ENCODE results near the gene ITFG2. TPM values are rescaled to one million over a fixed set of nuclear protein-coding genes. Genes with fewer than 3 reads are reported as not detected.

The ITFG2 gene
- total and polyA plus RNA-seq, 2 experiments from 2014 or later: 17.3 to 32.6 TPM

DNA sequence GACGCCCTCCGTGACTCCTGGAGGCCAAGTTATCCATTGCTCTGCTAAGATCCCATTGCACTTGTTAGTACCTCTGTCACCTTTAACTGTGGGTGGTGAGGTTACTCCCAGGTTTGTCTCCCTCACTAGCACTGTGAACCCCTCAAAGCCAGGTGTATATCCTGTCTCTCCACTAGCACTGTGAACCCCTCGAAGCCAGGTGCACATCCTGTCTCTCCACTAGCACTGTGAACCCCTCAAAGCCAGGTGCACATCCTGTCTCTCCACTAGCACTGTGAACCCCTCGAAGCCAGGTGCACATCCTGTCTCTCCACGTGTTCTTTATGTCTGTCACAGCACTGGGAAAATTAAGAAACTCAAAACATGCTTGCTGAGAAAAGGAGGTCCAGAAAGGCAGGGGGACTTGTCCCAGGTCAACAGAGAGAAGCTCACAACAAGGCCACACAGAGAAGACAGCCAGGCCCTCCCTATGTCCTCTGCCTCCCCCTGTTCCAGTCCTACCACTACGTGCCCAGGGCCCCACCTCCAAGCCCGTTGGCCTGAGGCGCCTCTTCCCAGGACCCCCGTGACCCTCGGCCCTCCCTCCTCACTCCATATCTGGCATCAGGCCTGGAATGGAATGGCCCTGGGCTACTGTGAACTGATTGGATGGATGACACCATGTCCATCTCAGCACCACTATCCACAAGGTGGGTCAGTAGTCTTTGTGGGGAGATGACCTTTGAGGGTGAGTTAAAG, 44.1 kb upstream of the ITFG2 start:
- H3K9me3 Mint-ChIP-seq: no peaks in the 10 kb centered on the region; the same call in 2 of the 3 replicates
- Histone ChIP-seq H2AFZ (no peak overlapping the region), H3K4me3 (no peak overlapping the region), H3F3A (replicated peaks; ENCODE audit: low read depth) (no peaks in the 10 kb centered on the region), H3K36me3 (ENCODE audit: insufficient read depth) (no peaks in the 10 kb centered on the region), H3K4me2 (no peak overlapping the region), H3K9me2 (ENCODE audit: insufficient read depth) (peaks cover 2% of the 10 kb centered on the region; the same call in 1 of the 2 replicates), H4K20me1 (replicated peaks; ENCODE audit: insufficient read depth) (no peaks in the 10 kb centered on the region), H3K79me2 (replicated peaks; ENCODE audit: insufficient read depth) (no peaks in the 10 kb centered on the region), H3K4me1 (ENCODE audit: insufficient read depth) (no peaks in the 10 kb centered on the region), H3K27me3 (ENCODE audit: insufficient read depth) (no peaks in the 10 kb centered on the region), H3K27ac (ENCODE audit: low read depth) (no peak overlapping the region)
- H3K27ac Mint-ChIP-seq: no peak overlapping the region
- DNase-seq (ENCODE audit: low spot score): no peak
- peaks cover 6% of the 10 kb centered on the region for H3K4me1 Mint-ChIP-seq
- H3K27me3 Mint-ChIP-seq (ENCODE audit: insufficient read depth, low read depth, poor library complexity): peaks cover 8% of the 10 kb centered on the region
- no peak for TF ChIP-seq POLR2AphosphoS5 (IDR thresholded peaks at IDR 0.05; ENCODE audit: low read depth)
- TF ChIP-seq STAT1 (IDR thresholded peaks at IDR 0.05; ENCODE audit: unreplicated experiment): no peak
- TF ChIP-seq NANOG (IDR thresholded peaks at IDR 0.05; ENCODE audit: borderline replicate concordance): no peak
- TF ChIP-seq EZH2phosphoT487 (IDR thresholded peaks at IDR 0.05; ENCODE audit: unreplicated experiment): no peak
- TF ChIP-seq, protein P1, sequence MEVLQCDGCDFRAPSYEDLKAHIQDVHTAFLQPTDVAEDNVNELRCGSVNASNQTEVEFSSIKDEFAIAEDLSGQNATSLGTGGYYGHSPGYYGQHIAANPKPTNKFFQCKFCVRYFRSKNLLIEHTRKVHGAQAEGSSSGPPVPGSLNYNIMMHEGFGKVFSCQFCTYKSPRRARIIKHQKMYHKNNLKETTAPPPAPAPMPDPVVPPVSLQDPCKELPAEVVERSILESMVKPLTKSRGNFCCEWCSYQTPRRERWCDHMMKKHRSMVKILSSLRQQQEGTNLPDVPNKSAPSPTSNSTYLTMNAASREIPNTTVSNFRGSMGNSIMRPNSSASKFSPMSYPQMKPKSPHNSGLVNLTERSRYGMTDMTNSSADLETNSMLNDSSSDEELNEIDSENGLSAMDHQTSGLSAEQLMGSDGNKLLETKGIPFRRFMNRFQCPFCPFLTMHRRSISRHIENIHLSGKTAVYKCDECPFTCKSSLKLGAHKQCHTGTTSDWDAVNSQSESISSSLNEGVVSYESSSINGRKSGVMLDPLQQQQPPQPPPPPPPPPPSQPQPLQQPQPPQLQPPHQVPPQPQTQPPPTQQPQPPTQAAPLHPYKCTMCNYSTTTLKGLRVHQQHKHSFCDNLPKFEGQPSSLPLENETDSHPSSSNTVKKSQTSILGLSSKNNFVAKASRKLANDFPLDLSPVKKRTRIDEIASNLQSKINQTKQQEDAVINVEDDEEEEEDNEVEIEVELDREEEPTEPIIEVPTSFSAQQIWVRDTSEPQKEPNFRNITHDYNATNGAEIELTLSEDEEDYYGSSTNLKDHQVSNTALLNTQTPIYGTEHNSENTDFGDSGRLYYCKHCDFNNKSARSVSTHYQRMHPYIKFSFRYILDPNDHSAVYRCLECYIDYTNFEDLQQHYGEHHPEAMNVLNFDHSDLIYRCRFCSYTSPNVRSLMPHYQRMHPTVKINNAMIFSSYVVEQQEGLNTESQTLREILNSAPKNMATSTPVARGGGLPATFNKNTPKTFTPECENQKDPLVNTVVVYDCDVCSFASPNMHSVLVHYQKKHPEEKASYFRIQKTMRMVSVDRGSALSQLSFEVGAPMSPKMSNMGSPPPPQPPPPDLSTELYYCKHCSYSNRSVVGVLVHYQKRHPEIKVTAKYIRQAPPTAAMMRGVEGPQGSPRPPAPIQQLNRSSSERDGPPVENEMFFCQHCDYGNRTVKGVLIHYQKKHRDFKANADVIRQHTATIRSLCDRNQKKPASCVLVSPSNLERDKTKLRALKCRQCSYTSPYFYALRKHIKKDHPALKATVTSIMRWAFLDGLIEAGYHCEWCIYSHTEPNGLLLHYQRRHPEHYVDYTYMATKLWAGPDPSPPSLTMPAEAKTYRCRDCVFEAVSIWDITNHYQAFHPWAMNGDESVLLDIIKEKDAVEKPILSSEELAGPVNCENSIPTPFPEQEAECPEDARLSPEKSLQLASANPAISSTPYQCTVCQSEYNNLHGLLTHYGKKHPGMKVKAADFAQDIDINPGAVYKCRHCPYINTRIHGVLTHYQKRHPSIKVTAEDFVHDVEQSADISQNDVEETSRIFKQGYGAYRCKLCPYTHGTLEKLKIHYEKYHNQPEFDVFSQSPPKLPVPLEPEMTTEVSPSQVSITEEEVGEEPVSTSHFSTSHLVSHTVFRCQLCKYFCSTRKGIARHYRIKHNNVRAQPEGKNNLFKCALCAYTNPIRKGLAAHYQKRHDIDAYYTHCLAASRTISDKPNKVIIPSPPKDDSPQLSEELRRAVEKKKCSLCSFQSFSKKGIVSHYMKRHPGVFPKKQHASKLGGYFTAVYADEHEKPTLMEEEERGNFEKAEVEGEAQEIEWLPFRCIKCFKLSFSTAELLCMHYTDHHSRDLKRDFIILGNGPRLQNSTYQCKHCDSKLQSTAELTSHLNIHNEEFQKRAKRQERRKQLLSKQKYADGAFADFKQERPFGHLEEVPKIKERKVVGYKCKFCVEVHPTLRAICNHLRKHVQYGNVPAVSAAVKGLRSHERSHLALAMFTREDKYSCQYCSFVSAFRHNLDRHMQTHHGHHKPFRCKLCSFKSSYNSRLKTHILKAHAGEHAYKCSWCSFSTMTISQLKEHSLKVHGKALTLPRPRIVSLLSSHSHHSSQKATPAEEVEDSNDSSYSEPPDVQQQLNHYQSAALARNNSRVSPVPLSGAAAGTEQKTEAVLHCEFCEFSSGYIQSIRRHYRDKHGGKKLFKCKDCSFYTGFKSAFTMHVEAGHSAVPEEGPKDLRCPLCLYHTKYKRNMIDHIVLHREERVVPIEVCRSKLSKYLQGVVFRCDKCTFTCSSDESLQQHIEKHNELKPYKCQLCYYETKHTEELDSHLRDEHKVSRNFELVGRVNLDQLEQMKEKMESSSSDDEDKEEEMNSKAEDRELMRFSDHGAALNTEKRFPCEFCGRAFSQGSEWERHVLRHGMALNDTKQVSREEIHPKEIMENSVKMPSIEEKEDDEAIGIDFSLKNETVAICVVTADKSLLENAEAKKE (CRISPR knock-in tag; IDR thresholded peaks at IDR 0.05): no peak
- TF ChIP-seq JUNB (IDR thresholded peaks at IDR 0.05; ENCODE audit: unreplicated experiment): no peak
- no peak for TF ChIP-seq EZH2 (IDR thresholded peaks at IDR 0.05; ENCODE audit: low read depth, unreplicated experiment)
- TF ChIP-seq, protein P2, sequence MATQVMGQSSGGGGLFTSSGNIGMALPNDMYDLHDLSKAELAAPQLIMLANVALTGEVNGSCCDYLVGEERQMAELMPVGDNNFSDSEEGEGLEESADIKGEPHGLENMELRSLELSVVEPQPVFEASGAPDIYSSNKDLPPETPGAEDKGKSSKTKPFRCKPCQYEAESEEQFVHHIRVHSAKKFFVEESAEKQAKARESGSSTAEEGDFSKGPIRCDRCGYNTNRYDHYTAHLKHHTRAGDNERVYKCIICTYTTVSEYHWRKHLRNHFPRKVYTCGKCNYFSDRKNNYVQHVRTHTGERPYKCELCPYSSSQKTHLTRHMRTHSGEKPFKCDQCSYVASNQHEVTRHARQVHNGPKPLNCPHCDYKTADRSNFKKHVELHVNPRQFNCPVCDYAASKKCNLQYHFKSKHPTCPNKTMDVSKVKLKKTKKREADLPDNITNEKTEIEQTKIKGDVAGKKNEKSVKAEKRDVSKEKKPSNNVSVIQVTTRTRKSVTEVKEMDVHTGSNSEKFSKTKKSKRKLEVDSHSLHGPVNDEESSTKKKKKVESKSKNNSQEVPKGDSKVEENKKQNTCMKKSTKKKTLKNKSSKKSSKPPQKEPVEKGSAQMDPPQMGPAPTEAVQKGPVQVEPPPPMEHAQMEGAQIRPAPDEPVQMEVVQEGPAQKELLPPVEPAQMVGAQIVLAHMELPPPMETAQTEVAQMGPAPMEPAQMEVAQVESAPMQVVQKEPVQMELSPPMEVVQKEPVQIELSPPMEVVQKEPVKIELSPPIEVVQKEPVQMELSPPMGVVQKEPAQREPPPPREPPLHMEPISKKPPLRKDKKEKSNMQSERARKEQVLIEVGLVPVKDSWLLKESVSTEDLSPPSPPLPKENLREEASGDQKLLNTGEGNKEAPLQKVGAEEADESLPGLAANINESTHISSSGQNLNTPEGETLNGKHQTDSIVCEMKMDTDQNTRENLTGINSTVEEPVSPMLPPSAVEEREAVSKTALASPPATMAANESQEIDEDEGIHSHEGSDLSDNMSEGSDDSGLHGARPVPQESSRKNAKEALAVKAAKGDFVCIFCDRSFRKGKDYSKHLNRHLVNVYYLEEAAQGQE (IDR thresholded peaks at IDR 0.05; ENCODE audit: unreplicated experiment): no peak
- TF ChIP-seq, protein P3, sequence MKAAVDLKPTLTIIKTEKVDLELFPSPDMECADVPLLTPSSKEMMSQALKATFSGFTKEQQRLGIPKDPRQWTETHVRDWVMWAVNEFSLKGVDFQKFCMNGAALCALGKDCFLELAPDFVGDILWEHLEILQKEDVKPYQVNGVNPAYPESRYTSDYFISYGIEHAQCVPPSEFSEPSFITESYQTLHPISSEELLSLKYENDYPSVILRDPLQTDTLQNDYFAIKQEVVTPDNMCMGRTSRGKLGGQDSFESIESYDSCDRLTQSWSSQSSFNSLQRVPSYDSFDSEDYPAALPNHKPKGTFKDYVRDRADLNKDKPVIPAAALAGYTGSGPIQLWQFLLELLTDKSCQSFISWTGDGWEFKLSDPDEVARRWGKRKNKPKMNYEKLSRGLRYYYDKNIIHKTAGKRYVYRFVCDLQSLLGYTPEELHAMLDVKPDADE (IDR thresholded peaks at IDR 0.05): no peak
- no peak for TF ChIP-seq CREB1 (CRISPR knock-in tag; IDR thresholded peaks at IDR 0.05; ENCODE audit: low read depth)
- no peak for TF ChIP-seq ZNF114 (CRISPR knock-in tag; IDR thresholded peaks at IDR 0.05)
- TF ChIP-seq ZNF331 (CRISPR knock-in tag; IDR thresholded peaks at IDR 0.05; ENCODE audit: low read depth): no peak
- TF ChIP-seq, protein P4, sequence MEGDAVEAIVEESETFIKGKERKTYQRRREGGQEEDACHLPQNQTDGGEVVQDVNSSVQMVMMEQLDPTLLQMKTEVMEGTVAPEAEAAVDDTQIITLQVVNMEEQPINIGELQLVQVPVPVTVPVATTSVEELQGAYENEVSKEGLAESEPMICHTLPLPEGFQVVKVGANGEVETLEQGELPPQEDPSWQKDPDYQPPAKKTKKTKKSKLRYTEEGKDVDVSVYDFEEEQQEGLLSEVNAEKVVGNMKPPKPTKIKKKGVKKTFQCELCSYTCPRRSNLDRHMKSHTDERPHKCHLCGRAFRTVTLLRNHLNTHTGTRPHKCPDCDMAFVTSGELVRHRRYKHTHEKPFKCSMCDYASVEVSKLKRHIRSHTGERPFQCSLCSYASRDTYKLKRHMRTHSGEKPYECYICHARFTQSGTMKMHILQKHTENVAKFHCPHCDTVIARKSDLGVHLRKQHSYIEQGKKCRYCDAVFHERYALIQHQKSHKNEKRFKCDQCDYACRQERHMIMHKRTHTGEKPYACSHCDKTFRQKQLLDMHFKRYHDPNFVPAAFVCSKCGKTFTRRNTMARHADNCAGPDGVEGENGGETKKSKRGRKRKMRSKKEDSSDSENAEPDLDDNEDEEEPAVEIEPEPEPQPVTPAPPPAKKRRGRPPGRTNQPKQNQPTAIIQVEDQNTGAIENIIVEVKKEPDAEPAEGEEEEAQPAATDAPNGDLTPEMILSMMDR (conservative IDR thresholded peaks at IDR 0.05; ENCODE audit: low read depth in 2 of 2): no peak
- H3K36me3 Mint-ChIP-seq (ENCODE audit: low read depth): peaks cover 3% of the 10 kb centered on the region; the same call in 1 of the 3 replicates
- H3K4me3 Mint-ChIP-seq: no peak overlapping the region
- ATAC-seq: no peak

All from GM23338 (cell line).